A549 treated with DMSO at 1 μM for 4 hours (cell line): ENCODE results near the gene ZNF30. TPM values are rescaled to one million over a fixed set of nuclear protein-coding genes. Genes with fewer than 3 reads are reported as not detected.

Experiments
- total RNA-seq: library from RNA; stranded (reverse); fragments of 200-300 nt; extraction: Qiagen RNA extraction; gene quantifications from 5 replicates; pipeline ENCODE4 v1.2.3, GENCODE V29; 2022; ENCODE audit warnings: low read depth

ZNF30 gene
- total RNA-seq, result 4.9 to 6.6 TPM (median 5.6 TPM) in 5 replicates

GRCh38 chr19:34926685-34927375 lies at the start of gene ZNF30:
TSS of gene ZNF30 (plus strand) at chr19:34926903. CDS start at chr19:34929948, 3,045 bp downstream.

GRCh38 chr19:34963573-34964406 lies 37.1 kb downstream of the ZNF30 start, which contains the start of gene ZNF792:
TSS of gene ZNF792 (minus strand) at chr19:34964229. CDS start at chr19:34963662, 567 bp downstream.

Other genes with a start within 250 kb of the ZNF30 start
- 0.03 to 0.19 TPM (median 0.08 TPM) in 3 of 5 replicates, not detected in the others for gene SCGB2B2, start 249.7 kb upstream of the ZNF30 start, total RNA-seq
- 14.6 to 20.3 TPM (median 17.5 TPM) in 5 replicates for gene ZNF302, start 249.2 kb upstream of the ZNF30 start, total RNA-seq
- 8.8 to 12.7 TPM (median 10.3 TPM) in 5 replicates for gene ZNF181, start 192.7 kb upstream of the ZNF30 start, total RNA-seq
- 2.2 to 3.4 TPM (median 2.9 TPM) in 5 replicates for gene ZNF599, start 153.7 kb upstream of the ZNF30 start, total RNA-seq
- gene ZNF792, start 37.3 kb downstream of the ZNF30 start, total RNA-seq, result 1.7 to 2.0 TPM (median 2.0 TPM) in 5 replicates
- 133 to 143 TPM (median 134 TPM) in 5 replicates for gene GRAMD1A, start 73.4 kb downstream of the ZNF30 start, total RNA-seq
- 13.9 to 19.7 TPM (median 17.4 TPM) in 5 replicates for gene SCN1B, start 103.6 kb downstream of the ZNF30 start, total RNA-seq
- 0.06 to 0.14 TPM in 2 of 5 replicates, not detected in the others for gene HPN, start 114.8 kb downstream of the ZNF30 start, total RNA-seq
- gene FXYD3, start 188.9 kb downstream of the ZNF30 start, total RNA-seq, result 0.13 to 0.17 TPM in 2 of 5 replicates, not detected in the others
- 0.09 to 0.31 TPM (median 0.20 TPM) in 4 of 5 replicates, not detected in the other for gene LGI4, start 208.2 kb downstream of the ZNF30 start, total RNA-seq
- not detected in 5 replicates for gene FXYD1, start 211.9 kb downstream of the ZNF30 start, total RNA-seq
- 0.13 to 0.34 TPM (median 0.31 TPM) in 3 of 5 replicates, not detected in the others for gene FXYD7, start 216.4 kb downstream of the ZNF30 start, total RNA-seq
- gene FXYD5, start 227.8 kb downstream of the ZNF30 start, total RNA-seq, result 192 to 247 TPM (median 204 TPM) in 5 replicates